ENCODE measurements around the gene OMG. TPM values are rescaled to one million over a fixed set of nuclear protein-coding genes. Genes with fewer than 3 reads are reported as not detected.

Gene OMG
- total and polyA plus RNA-seq, 2 donors (not counting 1 experiment from before 2014, with no cell fraction given), result 17.3 to 26.8 TPM

- no peaks in the 10 kb centered on the region for H4K20me1 ChIP-seq (ENCODE audit: control insufficient read depth, extremely low read depth, insufficient read depth, low read length)
- peaks cover 3% of the 10 kb centered on the region for H3K36me3 ChIP-seq (ENCODE audit: control insufficient read depth, insufficient read depth, low read length)
- H3K27me3 ChIP-seq (ENCODE audit: control insufficient read depth, insufficient read depth, low read length), result no peaks in the 10 kb centered on the region
- no peak overlapping the region for H3K4me3 ChIP-seq (replicated peaks in 1 of 4; ENCODE audit: control extremely low read depth in 1 of 4, insufficient read depth in 1 of 4, low read depth in 3 of 4, low read length in 4 of 4)
- no peak overlapping the region for H3K9ac ChIP-seq (ENCODE audit: insufficient read depth, low read length)
- no peaks in the 10 kb centered on the region for H3K9me3 ChIP-seq (ENCODE audit: control insufficient read depth, insufficient read depth, low read depth, low read length)
- peak; percentile 58 to 90 for DNase-seq (ENCODE audit: low read depth in 2 of 2)
- TF ChIP-seq CTCF (conservative IDR thresholded peaks at IDR 0.05 in 1 of 2, IDR thresholded peaks at IDR 0.05 in 1 of 2; ENCODE audit: low read depth in 1 of 2, low read length in 2 of 2) (no peak), EZH2 (IDR thresholded peaks at IDR 0.05; ENCODE audit: low read length, missing control alignments) (no peak)
- H3K79me2 ChIP-seq (ENCODE audit: control insufficient read depth, insufficient read depth, low read length), result no peaks in the 10 kb centered on the region
- peaks cover 17% of the 10 kb centered on the region for H3K4me1 ChIP-seq (ENCODE audit: control insufficient read depth, extremely low read depth, insufficient read depth, low read length)
- H3K27ac ChIP-seq (ENCODE audit: insufficient read depth, low read length), result peak overlapping the region; percentile 46
- no peak overlapping the region for H2AFZ ChIP-seq (ENCODE audit: low read length)
- H3K4me2 ChIP-seq (ENCODE audit: extremely low read depth, insufficient read depth, low read length), result peak overlapping the region; percentile 52
These were observed 47.8 kb downstream of the OMG start for GRCh38 chr17:31248986-31249834.

Other genes starting within 250 kb of the OMG start
- gene NF1, start 202.3 kb downstream of the OMG start, total RNA-seq, result 52.1 and 78.8 TPM in 2 replicates
- gene NF1, start 202.3 kb downstream of the OMG start, polyA plus RNA-seq, result 51.7 and 52.8 TPM in 2 replicates
- 0.26 and 0.33 TPM in 2 replicates for gene EVI2B, start 16.8 kb upstream of the OMG start, total RNA-seq
- gene EVI2B, start 16.8 kb upstream of the OMG start, polyA plus RNA-seq, result 0.68 and 3.4 TPM in 2 replicates
- 11.8 and 22.8 TPM in 2 replicates for gene EVI2A, start 24.4 kb upstream of the OMG start, total RNA-seq
- gene EVI2A, start 24.4 kb upstream of the OMG start, polyA plus RNA-seq, result 0.77 and 3.0 TPM in 2 replicates
- gene RAB11FIP4, start 94.4 kb upstream of the OMG start, total RNA-seq, result 0.66 and 1.8 TPM in 2 replicates
- 0.14 and 0.16 TPM in 2 replicates for gene RAB11FIP4, start 94.4 kb upstream of the OMG start, polyA plus RNA-seq